ENCODE data around the gene JPH2. TPM values are rescaled to one million over a fixed set of nuclear protein-coding genes. Genes with fewer than 3 reads are reported as not detected.

The JPH2 gene
- total RNA-seq, 4 donors from 2014 or later, result 0.17 to 8.7 (median 4.0) TPM

- TF ChIP-seq, protein P1, sequence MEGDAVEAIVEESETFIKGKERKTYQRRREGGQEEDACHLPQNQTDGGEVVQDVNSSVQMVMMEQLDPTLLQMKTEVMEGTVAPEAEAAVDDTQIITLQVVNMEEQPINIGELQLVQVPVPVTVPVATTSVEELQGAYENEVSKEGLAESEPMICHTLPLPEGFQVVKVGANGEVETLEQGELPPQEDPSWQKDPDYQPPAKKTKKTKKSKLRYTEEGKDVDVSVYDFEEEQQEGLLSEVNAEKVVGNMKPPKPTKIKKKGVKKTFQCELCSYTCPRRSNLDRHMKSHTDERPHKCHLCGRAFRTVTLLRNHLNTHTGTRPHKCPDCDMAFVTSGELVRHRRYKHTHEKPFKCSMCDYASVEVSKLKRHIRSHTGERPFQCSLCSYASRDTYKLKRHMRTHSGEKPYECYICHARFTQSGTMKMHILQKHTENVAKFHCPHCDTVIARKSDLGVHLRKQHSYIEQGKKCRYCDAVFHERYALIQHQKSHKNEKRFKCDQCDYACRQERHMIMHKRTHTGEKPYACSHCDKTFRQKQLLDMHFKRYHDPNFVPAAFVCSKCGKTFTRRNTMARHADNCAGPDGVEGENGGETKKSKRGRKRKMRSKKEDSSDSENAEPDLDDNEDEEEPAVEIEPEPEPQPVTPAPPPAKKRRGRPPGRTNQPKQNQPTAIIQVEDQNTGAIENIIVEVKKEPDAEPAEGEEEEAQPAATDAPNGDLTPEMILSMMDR (IDR thresholded peaks at IDR 0.05; ENCODE audit: low read depth), result no peak
Observed at GRCh38 chr20:44075191-44075949, 111.6 kb downstream of the JPH2 start.

- TF ChIP-seq, protein P1 (IDR thresholded peaks at IDR 0.05; ENCODE audit: low read depth), result no peak
Observed at GRCh38 chr20:44074252-44075151, 112.5 kb downstream of the JPH2 start.

GRCh38 chr20:44073675-44074071, 113.3 kb downstream of the JPH2 start:
- TF ChIP-seq, protein P1 (IDR thresholded peaks at IDR 0.05; ENCODE audit: low read depth), result no peak

- TF ChIP-seq, protein P1 (IDR thresholded peaks at IDR 0.05; ENCODE audit: low read depth), result no peak
Observed at GRCh38 chr20:44073011-44073674, 113.8 kb downstream of the JPH2 start.

- TF ChIP-seq, protein P1 (IDR thresholded peaks at IDR 0.05; ENCODE audit: low read depth), result no peak
Observed at GRCh38 chr20:44072384-44072783, 114.6 kb downstream of the JPH2 start.

GRCh38 chr20:44071526-44072111, 115.4 kb downstream of the JPH2 start:
- TF ChIP-seq, protein P1 (IDR thresholded peaks at IDR 0.05; ENCODE audit: low read depth), result no peak

All from subcutaneous adipose tissue (tissue), 4 donors.